DOHH2 (cell line): ENCODE results near the gene KDM1B.

Experiments used
- H3F3A ChIP-seq: fragments of 200-600 bp; sonication (generic), shearing (Covaris generic); 2 replicates; pipeline ENCODE4 v1.6.0; 2016; ENCODE audit warnings: antibody characterized with exemption, mild to moderate bottlenecking; ENCODE audit not compliant: control insufficient read depth, insufficient read depth
- H3K27ac ChIP-seq: fragments of 200-600 bp; sonication (generic); 2 replicates; pipeline ENCODE4 v1.5.1; 2014; ENCODE audit warnings: low read depth, mild to moderate bottlenecking, low read length, moderate library complexity
- H3K27me3 ChIP-seq: fragments of 200-600 bp; sonication (generic); 2 replicates; pipeline ENCODE4 v1.6.1; 2014; ENCODE audit warnings: mild to moderate bottlenecking, low read length, mixed read lengths; ENCODE audit not compliant: control insufficient read depth
- H3K36me3 ChIP-seq: fragments of 200-600 bp; sonication (generic); 2 replicates; pipeline ENCODE4 v1.6.1; 2014; ENCODE audit warnings: mild to moderate bottlenecking, low read length, moderate library complexity, mixed read lengths; ENCODE audit not compliant: control insufficient read depth
- H3K4me1 ChIP-seq: fragments of 200-600 bp; sonication (generic); 2 replicates; pipeline ENCODE4 v1.6.1; 2014; ENCODE audit warnings: mild to moderate bottlenecking, low read length, mixed read lengths; ENCODE audit not compliant: control insufficient read depth
- H3K4me2 ChIP-seq: fragments of 200-600 bp; sonication (generic); 2 replicates; pipeline ENCODE4 v1.6.0; 2014; ENCODE audit warnings: mild to moderate bottlenecking, low read length, moderate library complexity
- H3K4me3 ChIP-seq: fragments of 200-600 bp; sonication (generic); 2 replicates; pipeline ENCODE4 v1.5.1; 2014; ENCODE audit warnings: mild to moderate bottlenecking, low read length, mixed read lengths
- H3K79me2 ChIP-seq: fragments of 200-600 bp; sonication (generic); 2 replicates; pipeline ENCODE4 v1.6.1; 2014; ENCODE audit warnings: mild to moderate bottlenecking, low read length, mixed read lengths; ENCODE audit not compliant: control insufficient read depth
- H3K9me2 ChIP-seq: fragments of 200-600 bp; sonication (generic); replicated peaks from 2 replicates; pipeline ENCODE4 v1.6.1; 2014; ENCODE audit warnings: mild to moderate bottlenecking, low read length, mixed read lengths; ENCODE audit not compliant: control insufficient read depth
- H3K9me3 ChIP-seq: fragments of 200-600 bp; sonication (generic); 2 replicates; pipeline ENCODE4 v1.6.1; 2014; ENCODE audit warnings: antibody characterized with exemption, low read length, mixed read lengths; ENCODE audit not compliant: control insufficient read depth, insufficient read depth
- H4K20me1 ChIP-seq: fragments of 200-600 bp; sonication (generic); 2 replicates; pipeline ENCODE4 v1.6.0; 2014; ENCODE audit warnings: low read depth, mild to moderate bottlenecking, antibody characterized with exemption, low read length, moderate library complexity; ENCODE audit not compliant: control insufficient read depth, insufficient read depth
- EZH2phosphoT487 ChIP-seq: fragments of 200-600 bp; sonication (generic); IDR thresholded peaks from 2 replicates; pipeline ENCODE4 v1.6.1; 2017; ENCODE audit warnings: borderline replicate concordance, mild to moderate bottlenecking, antibody characterized with exemption, low read length, moderate library complexity, mixed read lengths
- TF ChIP-seq, protein P1 (sequence below): fragments of 200-600 bp; sonication (generic); IDR thresholded peaks from one replicate; pipeline ENCODE4 v1.5.1; 2014; ENCODE audit warnings: antibody characterized with exemption, mild to moderate bottlenecking, low read depth, low read length; ENCODE audit not compliant: poor library complexity, severe bottlenecking

Gene KDM1B

DNA sequence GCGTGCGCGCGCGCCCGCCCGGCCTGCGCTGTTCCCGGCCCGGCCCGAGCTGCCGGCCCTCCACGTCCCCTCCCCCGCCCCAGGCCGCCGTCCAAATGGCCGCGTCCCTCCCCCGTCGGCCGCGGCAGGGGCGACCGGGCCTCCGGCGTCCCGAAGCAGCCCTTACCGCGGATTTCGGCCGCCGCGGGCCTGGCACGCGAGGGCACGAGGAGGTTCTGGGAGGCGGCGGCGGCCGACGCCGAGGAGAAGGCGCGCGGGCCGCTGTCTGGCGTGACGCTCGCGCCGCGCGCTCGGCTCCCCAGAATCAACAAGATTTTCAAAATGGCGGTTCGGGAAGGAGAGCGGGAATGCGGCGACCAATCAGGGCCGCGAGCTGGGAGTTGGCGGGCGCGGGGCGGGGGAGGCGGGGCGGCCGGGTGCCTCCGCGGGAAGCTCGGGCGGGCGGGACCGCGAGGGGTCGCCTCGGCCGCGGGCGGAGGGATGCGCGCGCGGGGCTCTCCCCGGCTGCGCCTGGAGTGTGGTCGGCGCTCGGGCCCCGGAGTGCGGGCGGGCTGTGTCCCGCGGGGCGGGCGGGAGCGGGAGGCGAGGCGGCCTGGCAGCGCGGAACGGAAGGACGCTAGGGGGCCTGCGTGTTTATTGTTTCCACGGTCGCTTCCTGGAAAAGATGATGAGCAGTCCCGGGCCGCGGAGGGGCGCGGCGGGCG is 109.1 kb downstream of the KDM1B start, which contains the start of gene DEK:
DEK (minus strand) TSS at position 312 of the 704 bp plus-strand sequence. CDS start 543 bp downstream, outside the sequence.
- H4K20me1 ChIP-seq = peaks cover 35% of the 10 kb centered on the region
- H3K79me2 ChIP-seq = peaks cover 62% of the 10 kb centered on the region
- peaks cover 50% of the 10 kb centered on the region for H3K4me1 ChIP-seq
- no peaks in the 10 kb centered on the region for H3K27me3 ChIP-seq
- no peaks in the 10 kb centered on the region for H3K9me2 ChIP-seq
- H3K4me3 ChIP-seq = peak within 1 kb of the TSS; percentile 74
- H3K4me2 ChIP-seq = peak within 1 kb of the TSS; percentile 89
- peak within 1 kb of the TSS; percentile 91 for H3K27ac ChIP-seq
- peaks cover 6% of the 10 kb centered on the region; the same call in 1 of the 2 replicates for H3F3A ChIP-seq
- TF ChIP-seq EZH2phosphoT487 = no peak
- TF ChIP-seq, protein P1, sequence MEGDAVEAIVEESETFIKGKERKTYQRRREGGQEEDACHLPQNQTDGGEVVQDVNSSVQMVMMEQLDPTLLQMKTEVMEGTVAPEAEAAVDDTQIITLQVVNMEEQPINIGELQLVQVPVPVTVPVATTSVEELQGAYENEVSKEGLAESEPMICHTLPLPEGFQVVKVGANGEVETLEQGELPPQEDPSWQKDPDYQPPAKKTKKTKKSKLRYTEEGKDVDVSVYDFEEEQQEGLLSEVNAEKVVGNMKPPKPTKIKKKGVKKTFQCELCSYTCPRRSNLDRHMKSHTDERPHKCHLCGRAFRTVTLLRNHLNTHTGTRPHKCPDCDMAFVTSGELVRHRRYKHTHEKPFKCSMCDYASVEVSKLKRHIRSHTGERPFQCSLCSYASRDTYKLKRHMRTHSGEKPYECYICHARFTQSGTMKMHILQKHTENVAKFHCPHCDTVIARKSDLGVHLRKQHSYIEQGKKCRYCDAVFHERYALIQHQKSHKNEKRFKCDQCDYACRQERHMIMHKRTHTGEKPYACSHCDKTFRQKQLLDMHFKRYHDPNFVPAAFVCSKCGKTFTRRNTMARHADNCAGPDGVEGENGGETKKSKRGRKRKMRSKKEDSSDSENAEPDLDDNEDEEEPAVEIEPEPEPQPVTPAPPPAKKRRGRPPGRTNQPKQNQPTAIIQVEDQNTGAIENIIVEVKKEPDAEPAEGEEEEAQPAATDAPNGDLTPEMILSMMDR = peak; percentile 55
- H3K36me3 ChIP-seq = peaks cover 52% of the 10 kb centered on the region
- peaks cover 20% of the 10 kb centered on the region for H3K9me3 ChIP-seq

DNA sequence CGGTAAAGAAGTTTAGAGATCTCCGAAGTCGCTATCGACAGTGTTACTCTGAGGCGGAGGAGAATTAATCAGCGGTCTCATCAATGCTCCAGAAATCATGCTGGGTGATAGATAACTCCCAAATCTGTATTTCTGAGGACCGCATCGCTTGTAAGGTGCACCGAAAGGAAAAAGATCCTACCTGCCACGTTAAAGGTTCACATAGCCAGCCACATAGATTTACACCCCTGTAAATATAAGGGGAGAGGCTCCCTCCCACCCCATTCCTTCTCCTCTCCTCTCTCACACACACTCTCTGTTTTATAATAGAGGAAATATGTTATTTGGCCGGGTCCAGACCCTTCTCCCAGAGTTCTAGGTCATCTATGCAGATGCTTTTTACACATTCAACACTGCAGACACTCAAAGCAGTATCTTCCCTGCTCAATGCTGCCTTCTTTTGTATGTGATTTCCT is 109.7 kb downstream of the KDM1B start:
- peaks cover 47% of the 10 kb centered on the region for H3K4me1 ChIP-seq
- H3K27ac ChIP-seq = peak overlapping the region; percentile 72
- no peaks in the 10 kb centered on the region for H3K27me3 ChIP-seq
- no peaks in the 10 kb centered on the region for H3K9me2 ChIP-seq
- peaks cover 56% of the 10 kb centered on the region for H3K79me2 ChIP-seq
- peaks cover 29% of the 10 kb centered on the region for H4K20me1 ChIP-seq
- peaks cover 4% of the 10 kb centered on the region; the same call in 1 of the 2 replicates for H3F3A ChIP-seq
- H3K36me3 ChIP-seq = peaks cover 46% of the 10 kb centered on the region
- TF ChIP-seq, protein P1 = no peak
- TF ChIP-seq EZH2phosphoT487 = no peak
- H3K4me3 ChIP-seq = peak overlapping the region; percentile 74
- peak overlapping the region; percentile 89 for H3K4me2 ChIP-seq
- H3K9me3 ChIP-seq = peaks cover 20% of the 10 kb centered on the region

DNA sequence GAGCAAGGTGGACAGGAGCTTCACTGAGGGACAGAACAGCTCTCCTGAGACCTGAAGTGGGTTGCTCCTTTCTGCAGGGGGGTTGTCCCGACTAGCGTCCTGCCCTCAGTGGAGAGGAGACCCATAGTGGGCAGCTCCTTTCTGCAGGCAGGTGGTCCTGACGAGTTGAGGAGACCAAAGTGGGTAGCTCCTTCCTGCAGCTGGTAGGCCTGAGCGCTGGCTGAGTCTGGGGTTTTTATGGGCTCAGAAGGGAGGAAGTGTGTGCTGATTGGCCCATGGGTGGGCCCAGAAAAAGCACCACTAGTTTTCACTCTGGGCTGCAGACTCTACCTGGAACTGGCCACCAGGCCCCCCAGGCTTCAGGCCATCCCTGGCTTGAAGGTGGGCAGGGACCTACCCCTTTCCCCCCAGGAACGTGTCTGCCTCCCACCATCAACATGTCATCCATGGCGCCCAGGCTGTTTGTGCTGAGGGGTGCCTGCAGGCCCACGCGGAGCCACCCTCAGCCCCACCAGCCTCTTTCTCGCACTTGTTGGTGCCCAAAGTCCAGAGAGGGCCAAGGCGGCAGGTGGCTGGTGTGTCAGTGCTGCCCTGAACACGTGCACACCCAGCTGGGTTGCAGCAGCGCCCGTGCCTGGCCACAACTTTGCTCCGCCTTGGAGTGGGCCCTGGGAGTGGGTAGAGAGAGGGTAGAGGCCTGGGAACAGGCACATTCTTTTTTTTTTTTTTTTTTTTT is 110.7 kb downstream of the KDM1B start:
- no peaks in the 10 kb centered on the region for H3K9me2 ChIP-seq
- H3K79me2 ChIP-seq = peaks cover 46% of the 10 kb centered on the region
- peaks cover 36% of the 10 kb centered on the region for H3K36me3 ChIP-seq
- H3K27ac ChIP-seq = no peak overlapping the region
- H3K27me3 ChIP-seq = no peaks in the 10 kb centered on the region
- H3K4me2 ChIP-seq = peak overlapping the region; percentile 89
- peaks cover 4% of the 10 kb centered on the region; the same call in 1 of the 2 replicates for H3F3A ChIP-seq
- TF ChIP-seq, protein P1 = no peak
- TF ChIP-seq EZH2phosphoT487 = no peak
- peaks cover 37% of the 10 kb centered on the region for H3K4me1 ChIP-seq
- peaks cover 20% of the 10 kb centered on the region for H3K9me3 ChIP-seq
- peaks cover 19% of the 10 kb centered on the region; the same call in 1 of the 2 replicates for H4K20me1 ChIP-seq
- H3K4me3 ChIP-seq = peak overlapping the region; percentile 74
